Neuronal stem cell (in vitro differentiated cells): Measurements from ENCODE around the gene DTNBP1.
"Not testable (repeated sequence)": the region's sequence is repeated elsewhere in the genome, so short reads cannot be mapped to it uniquely, and the experiment has no call there.

Experiments used
- DNase-seq: peaks from one replicate; pipeline ENCODE4 v3.0.0-alpha.2; 2013; ENCODE audit warnings: low spot score
- H2AFZ ChIP-seq: one replicate; pipeline ENCODE4 v1.6.1; 2013; ENCODE audit warnings: mild to moderate bottlenecking, low read length, inconsistent platforms
- H2AK5ac ChIP-seq: 2 replicates; pipeline ENCODE4 v1.6.1; 2013; ENCODE audit warnings: low read depth, mild to moderate bottlenecking, inconsistent platforms, low read length, moderate library complexity, mixed read lengths
- H2BK120ac ChIP-seq: 2 replicates; pipeline ENCODE4 v1.6.1; 2013; ENCODE audit warnings: low read depth, mild to moderate bottlenecking, inconsistent platforms, low read length, moderate library complexity, mixed read lengths
- H2BK12ac ChIP-seq: one replicate; pipeline ENCODE4 v1.6.1; 2013; ENCODE audit warnings: low read length, inconsistent platforms
- H2BK15ac ChIP-seq: 2 replicates; pipeline ENCODE4 v1.6.1; 2013; ENCODE audit warnings: mild to moderate bottlenecking, low read length, inconsistent platforms, mixed read lengths
- H2BK5ac ChIP-seq: one replicate; pipeline ENCODE4 v1.6.1; 2013; ENCODE audit warnings: inconsistent platforms, mild to moderate bottlenecking, low read length, moderate library complexity
- H3K14ac ChIP-seq: one replicate; pipeline ENCODE4 v1.6.1; 2013; ENCODE audit warnings: low read length, inconsistent platforms
- H3K18ac ChIP-seq: 2 replicates; pipeline ENCODE4 v1.6.1; 2013; ENCODE audit warnings: low read length, inconsistent platforms
- H3K23ac ChIP-seq: 2 replicates; pipeline ENCODE4 v1.6.1; 2013; ENCODE audit warnings: low read depth, mild to moderate bottlenecking, mixed read lengths, low read length, inconsistent platforms; ENCODE audit not compliant: poor library complexity
- H3K27ac ChIP-seq: replicated peaks from 3 replicates; pipeline ENCODE4 v1.5.1; 2013; ENCODE audit warnings: low read length, inconsistent platforms
- H3K27me3 ChIP-seq, 3 experiments: 2 replicates each; pipeline ENCODE4 v1.6.1; 2013; ENCODE audit warnings: low read length in 3 of 3, mild to moderate bottlenecking in 2 of 3, inconsistent platforms in 1 of 3, low read depth in 1 of 3, mixed read lengths in 1 of 3, moderate library complexity in 1 of 3; ENCODE audit not compliant: control insufficient read depth in 3 of 3, insufficient read depth in 3 of 3
- H3K36me3 ChIP-seq, 2 donors: replicated peaks in 1 of 2; 2 replicates each; pipeline ENCODE4 v1.6.1; 2013; ENCODE audit warnings: low read length in 2 of 2; ENCODE audit not compliant: control insufficient read depth in 2 of 2, insufficient read depth in 2 of 2
- H3K4ac ChIP-seq: 2 replicates; pipeline ENCODE4 v1.6.1; 2013; ENCODE audit warnings: inconsistent platforms, mild to moderate bottlenecking, low read length, moderate library complexity
- H3K4me1 ChIP-seq, 2 donors: 1 replicate in 1 of 2; 2 replicates in 1 of 2; pipeline ENCODE4 v1.6.1; 2013; ENCODE audit warnings: low read length in 2 of 2, low read depth in 1 of 2; ENCODE audit not compliant: control insufficient read depth in 2 of 2, insufficient read depth in 1 of 2
- H3K4me2 ChIP-seq: one replicate; pipeline ENCODE4 v1.6.1; 2013; ENCODE audit warnings: mild to moderate bottlenecking, low read length, inconsistent platforms; ENCODE audit not compliant: insufficient read depth, poor library complexity, severe bottlenecking
- H3K4me3 ChIP-seq, 2 donors: 2 replicates each; pipeline ENCODE4 v1.5.1; 2013; ENCODE audit warnings: low read length in 2 of 2, mild to moderate bottlenecking in 2 of 2, inconsistent platforms in 1 of 2, moderate library complexity in 1 of 2
- H3K79me1 ChIP-seq: one replicate; pipeline ENCODE4 v1.6.1; 2013; ENCODE audit warnings: low read depth, mild to moderate bottlenecking, inconsistent platforms, low read length, moderate library complexity
- H3K9ac ChIP-seq: one replicate; pipeline ENCODE4 v1.6.1; 2013; ENCODE audit warnings: mild to moderate bottlenecking, low read depth, low read length, inconsistent platforms; ENCODE audit not compliant: poor library complexity
- H3K9me3 ChIP-seq, 2 donors: replicated peaks in 1 of 2; 2 replicates each; pipeline versions ENCODE3 to v1.6.1; 2013; ENCODE audit warnings: low read length in 2 of 2, mild to moderate bottlenecking in 2 of 2, inconsistent platforms in 1 of 2, low read depth in 1 of 2, mixed read lengths in 1 of 2, moderate library complexity in 1 of 2; ENCODE audit not compliant: control insufficient read depth in 2 of 2, insufficient read depth in 1 of 2
- H4K8ac ChIP-seq: one replicate; pipeline ENCODE4 v1.6.1; 2013; ENCODE audit warnings: low read depth, mild to moderate bottlenecking, inconsistent platforms, low read length, moderate library complexity
- H4K91ac ChIP-seq: one replicate; pipeline ENCODE4 v1.6.1; 2013; ENCODE audit warnings: low read length, low read depth, mild to moderate bottlenecking, inconsistent platforms; ENCODE audit not compliant: poor library complexity
- WGBS, 2 donors: extraction: QIAGEN DNeasy Blood & Tissue Kit; methylation state at CpG; one replicate each; pipeline ENCODE4 v1.1.7; 2013; ENCODE audit warnings: missing lambda C conversion rate in 2 of 2, mixed read lengths in 1 of 2; ENCODE audit not compliant: insufficient read length in 2 of 2, insufficient replicate concordance in 1 of 2; ENCODE audit errors: extremely low coverage in 2 of 2; 5-methylcytosine and 5-hydroxymethylcytosine counted together

Gene DTNBP1

GRCh38 chr6:15668918-15669317 lies 6.1 kb upstream of the DTNBP1 start:
- Histone ChIP-seq H2BK120ac (no peak overlapping the region), H3K4ac (no peak overlapping the region), H3K4me1 (no peaks in the 10 kb centered on the region), H3K4me3 (no peak overlapping the region), H3K23ac (no peak overlapping the region), H4K91ac (no peak overlapping the region), H3K79me1 (no peaks in the 10 kb centered on the region), H3K14ac (no peak overlapping the region), H3K4me2 (no peak overlapping the region), H2BK5ac (no peak overlapping the region), H3K27ac (no peak overlapping the region), H4K8ac (no peak overlapping the region), H2BK15ac (no peak overlapping the region), H3K18ac (no peak overlapping the region), H3K27me3 (peaks cover 0 to 73% (median 0%) of the 10 kb centered on the region in 3 experiments), H3K36me3 (no peaks in the 10 kb centered on the region), H2AFZ (no peak overlapping the region), H3K9ac (no peak overlapping the region), H3K9me3 (no peaks in the 10 kb centered on the region), H2BK12ac (no peak overlapping the region), H2AK5ac (no peak overlapping the region)
- DNase-seq = no peak
- WGBS, 2 donors = no CpG with 5 or more reads among the region's 2 CpGs

- no CpG with 5 or more reads among the region's 4 CpGs for WGBS, 2 donors
- H2AK5ac ChIP-seq, H3K4me1 ChIP-seq, H3K36me3 ChIP-seq, H3K79me1 ChIP-seq, H3K23ac ChIP-seq, H2AFZ ChIP-seq, H4K8ac ChIP-seq, H2BK15ac ChIP-seq, H3K14ac ChIP-seq, H3K27ac ChIP-seq, H4K91ac ChIP-seq, H3K4ac ChIP-seq, H2BK5ac ChIP-seq, H3K18ac ChIP-seq, H3K4me3 ChIP-seq, H2BK12ac ChIP-seq, H3K9ac ChIP-seq, H3K9me3 ChIP-seq, H3K4me2 ChIP-seq, DNase-seq, H2BK120ac ChIP-seq: not testable (repeated sequence)
- peaks cover 0 to 58% (median 2%) of the 10 kb centered on the region in 3 experiments for H3K27me3 ChIP-seq
These were observed 4.1 kb upstream of the DTNBP1 start for GRCh38 chr6:15666896-15667295.

GRCh38 chr6:15665237-15665636 lies 2.4 kb upstream of the DTNBP1 start:
- no peak overlapping the region for H3K9ac ChIP-seq
- H2AK5ac ChIP-seq = no peak overlapping the region
- H2BK15ac ChIP-seq = no peak overlapping the region
- peaks cover 0 to 41% (median 2%) of the 10 kb centered on the region in 3 experiments for H3K27me3 ChIP-seq
- H3K4me2 ChIP-seq = no peak overlapping the region
- H3K9me3 ChIP-seq = no peaks in the 10 kb centered on the region
- H3K4me1 ChIP-seq = peaks cover 2 to 9% of the 10 kb centered on the region in 2 donors
- no peak overlapping the region for H3K14ac ChIP-seq
- H2BK5ac ChIP-seq = no peak overlapping the region
- H4K8ac ChIP-seq = no peak overlapping the region
- H3K79me1 ChIP-seq = peaks cover 1% of the 10 kb centered on the region
- H3K18ac ChIP-seq = no peak overlapping the region
- no peak for DNase-seq
- no peak overlapping the region for H3K4me3 ChIP-seq
- no peak overlapping the region for H2BK120ac ChIP-seq
- peaks cover 0 to 2% of the 10 kb centered on the region in 2 donors for H3K36me3 ChIP-seq
- no peak overlapping the region for H4K91ac ChIP-seq
- H3K4ac ChIP-seq = no peak overlapping the region
- H3K27ac ChIP-seq = no peak overlapping the region
- H3K23ac ChIP-seq = no peak overlapping the region
- H2AFZ ChIP-seq = no peak overlapping the region
- no peak overlapping the region for H2BK12ac ChIP-seq

GRCh38 chr6:15663130-15663871 lies 473 bp upstream of the DTNBP1 start:
- no peak overlapping the region for H3K14ac ChIP-seq
- H3K79me1 ChIP-seq = peaks cover 1% of the 10 kb centered on the region
- H3K27me3 ChIP-seq = peaks cover 0 to 24% (median 2%) of the 10 kb centered on the region in 3 experiments
- H3K27ac ChIP-seq = no peak overlapping the region
- H3K9ac ChIP-seq = no peak overlapping the region
- no peak overlapping the region for H2BK5ac ChIP-seq
- no peak overlapping the region for H4K91ac ChIP-seq
- peak overlapping the region; percentile 100 for H2AFZ ChIP-seq
- H2BK120ac ChIP-seq = no peak overlapping the region
- no peak overlapping the region for H3K18ac ChIP-seq
- no peaks in the 10 kb centered on the region for H3K9me3 ChIP-seq
- H3K4me3 ChIP-seq = peak overlapping the region in 1 of 2 donors; percentile 88
- peak overlapping the region; percentile 94 for H3K23ac ChIP-seq
- H3K36me3 ChIP-seq = peaks cover 0 to 5% of the 10 kb centered on the region in 2 donors
- peak overlapping the region; percentile 32 for H3K4me2 ChIP-seq
- no peak overlapping the region for H3K4ac ChIP-seq
- no peak overlapping the region for H2BK15ac ChIP-seq
- H2BK12ac ChIP-seq = no peak overlapping the region
- H4K8ac ChIP-seq = no peak overlapping the region
- no peak for DNase-seq
- WGBS, 2 donors = no CpG with 5 or more reads among the region's 18 CpGs
- H2AK5ac ChIP-seq = no peak overlapping the region
- peaks cover 4 to 9% of the 10 kb centered on the region in 2 donors for H3K4me1 ChIP-seq
